ENCODE measurements around the gene GABRR2. TPM values are rescaled to one million over a fixed set of nuclear protein-coding genes. Genes with fewer than 3 reads are reported as not detected.
"Not testable (repeated sequence)": the region's sequence is repeated elsewhere in the genome, so short reads cannot be mapped to it uniquely, and the experiment has no call there.

Gene GABRR2
- total RNA-seq, 1 experiment from 2014 or later: 0.78 TPM

DNA sequence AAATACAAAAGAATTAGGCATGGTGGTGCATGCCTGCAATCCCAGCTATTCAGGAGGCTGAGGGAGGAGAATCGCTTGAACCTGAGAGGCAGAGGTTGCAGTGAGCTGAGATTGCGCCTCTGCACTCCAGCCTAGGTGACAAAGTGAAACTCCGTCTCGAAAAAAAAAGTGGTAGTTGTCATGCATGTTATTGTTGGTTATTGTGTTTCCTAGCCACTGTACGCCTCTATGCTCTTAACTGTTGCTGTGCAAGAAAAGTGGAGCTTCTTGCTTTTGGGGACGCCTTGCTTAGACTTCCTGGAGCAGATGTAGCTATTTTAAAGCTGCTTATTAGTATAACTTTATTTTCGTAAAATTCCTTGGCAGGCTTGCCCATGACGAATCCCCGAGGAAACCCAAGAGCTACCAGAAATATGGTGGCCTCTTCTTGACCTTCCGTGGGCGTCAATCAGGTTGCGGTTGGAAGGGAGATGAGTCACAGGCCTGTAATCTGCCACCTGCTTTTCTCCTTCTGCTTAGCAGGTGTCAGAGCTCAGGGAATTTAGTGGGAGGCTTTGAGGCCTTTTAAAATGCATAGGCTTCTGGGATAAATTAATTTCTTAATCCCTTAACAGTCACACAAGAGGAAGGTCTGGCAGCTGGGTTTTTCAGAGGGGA is 17.3 kb downstream of the GABRR2 start:
- Mint-ChIP-seq H3K27ac (ENCODE audit: unreplicated experiment) (peak overlapping the region; percentile 98), H3K4me1 (ENCODE audit: low read depth, unreplicated experiment) (peaks cover 44% of the 10 kb centered on the region)

DNA sequence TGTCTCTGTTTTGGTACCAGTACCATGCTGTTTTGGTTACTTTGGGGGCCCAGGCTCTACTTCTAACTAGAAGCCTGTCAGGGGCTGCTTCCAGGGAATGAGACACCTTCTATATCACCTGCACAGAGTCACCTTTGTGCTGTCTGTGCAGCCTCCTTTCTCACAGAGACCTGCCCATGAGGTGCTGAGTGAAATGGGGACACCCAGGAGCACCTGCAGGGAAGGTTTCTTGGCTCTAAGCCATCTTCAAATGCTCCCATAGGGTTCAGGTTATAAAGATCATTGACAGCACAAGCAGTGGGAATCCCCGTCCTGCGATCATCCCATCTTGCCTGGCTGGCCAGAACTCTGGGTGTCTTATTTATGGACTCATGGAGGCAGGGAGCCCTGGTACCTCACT is 19.1 kb downstream of the GABRR2 start:
- TF ChIP-seq, protein P1, sequence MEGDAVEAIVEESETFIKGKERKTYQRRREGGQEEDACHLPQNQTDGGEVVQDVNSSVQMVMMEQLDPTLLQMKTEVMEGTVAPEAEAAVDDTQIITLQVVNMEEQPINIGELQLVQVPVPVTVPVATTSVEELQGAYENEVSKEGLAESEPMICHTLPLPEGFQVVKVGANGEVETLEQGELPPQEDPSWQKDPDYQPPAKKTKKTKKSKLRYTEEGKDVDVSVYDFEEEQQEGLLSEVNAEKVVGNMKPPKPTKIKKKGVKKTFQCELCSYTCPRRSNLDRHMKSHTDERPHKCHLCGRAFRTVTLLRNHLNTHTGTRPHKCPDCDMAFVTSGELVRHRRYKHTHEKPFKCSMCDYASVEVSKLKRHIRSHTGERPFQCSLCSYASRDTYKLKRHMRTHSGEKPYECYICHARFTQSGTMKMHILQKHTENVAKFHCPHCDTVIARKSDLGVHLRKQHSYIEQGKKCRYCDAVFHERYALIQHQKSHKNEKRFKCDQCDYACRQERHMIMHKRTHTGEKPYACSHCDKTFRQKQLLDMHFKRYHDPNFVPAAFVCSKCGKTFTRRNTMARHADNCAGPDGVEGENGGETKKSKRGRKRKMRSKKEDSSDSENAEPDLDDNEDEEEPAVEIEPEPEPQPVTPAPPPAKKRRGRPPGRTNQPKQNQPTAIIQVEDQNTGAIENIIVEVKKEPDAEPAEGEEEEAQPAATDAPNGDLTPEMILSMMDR (IDR thresholded peaks at IDR 0.05; ENCODE audit: unreplicated experiment): no peak
- Mint-ChIP-seq H3K27me3 (ENCODE audit: unreplicated experiment) (no peaks in the 10 kb centered on the region), H3K4me1 (ENCODE audit: low read depth, unreplicated experiment) (peaks cover 49% of the 10 kb centered on the region), H3K36me3 (ENCODE audit: insufficient read depth, unreplicated experiment) (peaks cover 25% of the 10 kb centered on the region), H3K9me3 (ENCODE audit: low read depth, unreplicated experiment) (no peaks in the 10 kb centered on the region), H3K4me3 (ENCODE audit: low read depth, unreplicated experiment) (no peak overlapping the region), H3K27ac (ENCODE audit: unreplicated experiment) (no peak overlapping the region)
- BruUV-seq (replicated peaks): no TSS peak
- CTCF ChIA-PET: no interaction called here
- DNase-seq: no peak
- intact Hi-C loops (cut with micrococcal nuclease; ENCODE audit: unreplicated experiment): loop anchor here (5.0 kb wide), 2 partner anchors 56 to 71 kb away; partner anchors contain the start of gene UBE2J1

More for the DNA sequence above, 17.3 kb downstream of the GABRR2 start:
- CTCF ChIA-PET: interaction anchor here (0.9 to 2.4 kb wide), 10 partner anchors 9 to 175 kb away, joined by 3 to 9 read pairs (median 4); partner anchors contain the start of gene UBE2J1
- BruUV-seq (replicated peaks): no TSS peak
- intact Hi-C loops (cut with micrococcal nuclease; ENCODE audit: unreplicated experiment): loop anchor here (5.0 kb wide), 2 partner anchors 54 to 69 kb away; partner anchors contain the start of gene UBE2J1
- Mint-ChIP-seq H3K4me3 (ENCODE audit: low read depth, unreplicated experiment) (peak overlapping the region; percentile 47), H3K9me3 (ENCODE audit: low read depth, unreplicated experiment) (no peaks in the 10 kb centered on the region), H3K27me3 (ENCODE audit: unreplicated experiment) (no peaks in the 10 kb centered on the region), H3K36me3 (ENCODE audit: insufficient read depth, unreplicated experiment) (peaks cover 22% of the 10 kb centered on the region)
- TF ChIP-seq, protein P1 (IDR thresholded peaks at IDR 0.05; ENCODE audit: unreplicated experiment): no peak
- peak; percentile 90 for DNase-seq

DNA sequence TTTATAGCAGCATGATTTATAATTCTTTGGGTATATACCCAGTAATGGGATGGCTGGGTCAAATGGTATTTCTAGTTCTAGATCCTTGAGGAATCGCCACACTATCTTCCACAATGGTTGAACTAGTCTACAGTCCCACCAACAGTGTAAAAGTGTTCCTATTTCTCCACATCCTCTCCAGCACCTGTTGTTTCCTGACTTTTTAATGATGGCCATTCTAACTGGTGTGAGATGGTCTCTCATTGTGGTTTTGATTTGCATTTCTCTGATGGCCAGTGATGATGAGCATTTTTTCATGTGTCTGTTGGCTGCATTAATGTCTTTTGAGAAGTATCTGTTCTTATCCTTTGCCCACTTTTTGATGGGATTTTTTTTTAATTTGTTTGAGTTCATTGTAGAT is 20.0 kb downstream of the GABRR2 start:
- CTCF ChIA-PET; DNase-seq; H3K27me3 Mint-ChIP-seq (ENCODE audit: unreplicated experiment); BruUV-seq (replicated peaks); H3K27ac Mint-ChIP-seq (ENCODE audit: unreplicated experiment); H3K9me3 Mint-ChIP-seq (ENCODE audit: low read depth, unreplicated experiment); H3K4me3 Mint-ChIP-seq (ENCODE audit: low read depth, unreplicated experiment): not testable (repeated sequence)
- intact Hi-C loops (cut with micrococcal nuclease; ENCODE audit: unreplicated experiment): loop anchor here (5.0 kb wide), 2 partner anchors 57 to 72 kb away; partner anchors contain the start of gene UBE2J1
- Mint-ChIP-seq H3K4me1 (ENCODE audit: low read depth, unreplicated experiment) (peaks cover 46% of the 10 kb centered on the region), H3K36me3 (ENCODE audit: insufficient read depth, unreplicated experiment) (peaks cover 25% of the 10 kb centered on the region)

DNA sequence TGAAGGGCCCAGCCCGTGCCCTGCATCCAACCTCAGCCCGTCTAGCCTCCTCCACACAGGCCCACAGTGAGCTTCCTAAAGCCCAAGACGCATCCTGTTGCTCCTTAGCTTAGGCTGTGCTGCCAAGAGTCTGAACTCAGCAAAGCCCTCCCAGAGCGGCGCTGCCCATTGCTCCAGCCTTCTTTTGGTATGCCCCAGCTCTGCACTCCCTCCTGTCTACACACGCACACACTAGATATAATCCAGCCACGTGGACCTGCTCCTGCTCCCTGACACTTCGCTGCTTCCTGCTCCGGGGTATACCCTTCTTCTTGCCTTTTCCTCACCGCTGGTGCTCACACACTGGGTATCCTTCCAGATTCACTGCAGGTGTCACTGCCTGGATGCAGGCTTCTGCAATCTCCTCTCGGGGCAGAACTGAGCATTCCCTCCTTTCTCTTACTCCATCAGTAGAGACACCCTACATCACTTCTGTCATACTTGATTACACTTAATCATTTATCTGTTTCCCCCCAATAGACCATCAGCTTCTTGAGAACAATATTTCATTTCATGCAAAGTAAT is 23.8 kb downstream of the GABRR2 start:
- intact Hi-C loops (cut with micrococcal nuclease; ENCODE audit: unreplicated experiment): no loop called here
- Mint-ChIP-seq H3K9me3 (ENCODE audit: low read depth, unreplicated experiment) (no peaks in the 10 kb centered on the region), H3K36me3 (ENCODE audit: insufficient read depth, unreplicated experiment) (peaks cover 4% of the 10 kb centered on the region), H3K27ac (ENCODE audit: unreplicated experiment) (no peak overlapping the region), H3K27me3 (ENCODE audit: unreplicated experiment) (no peaks in the 10 kb centered on the region), H3K4me1 (ENCODE audit: low read depth, unreplicated experiment) (peaks cover 19% of the 10 kb centered on the region), H3K4me3 (ENCODE audit: low read depth, unreplicated experiment) (no peak overlapping the region)
- TF ChIP-seq, protein P1 (IDR thresholded peaks at IDR 0.05; ENCODE audit: unreplicated experiment): no peak
- BruUV-seq (replicated peaks): no TSS peak
- no peak for DNase-seq
- CTCF ChIA-PET: no interaction called here

Data from Calu3 (cell line).